Left cardiac atrium (tissue), 4 donors: Measurements from ENCODE around the gene C1orf159. TPM values are rescaled to one million over a fixed set of nuclear protein-coding genes. Genes with fewer than 3 reads are reported as not detected.
A peak's percentile ranks its signal among the peaks of the same experiment; 100 is the strongest.
"Not testable (repeated sequence)": the region's sequence is repeated elsewhere in the genome, so short reads cannot be mapped to it uniquely, and the experiment has no call there.

Experiments
- ATAC-seq, 2 donors: fragments of 200-7000 bp; cut with Tn5 transposase; one replicate each; pipeline ENCODE4 v1.9.1; 2020; ENCODE audit warnings: mild to moderate bottlenecking in 2 of 2, moderate library complexity in 2 of 2
- DNase-seq: peaks from one replicate; pipeline ENCODE4 v3.0.0-alpha.2; 2020
- intact Hi-C, 2 donors: fragments of 100-400 bp; cut with DNase I; formaldehyde crosslinking; loops; one replicate each; pipeline versions ENCODE4 v1.14.1 to v1.15.1; 2022 to 2023
- total RNA-seq, 2 donors: library from RNA; stranded (reverse); fragmentation: NEBNext Ultra II Directional; extraction: Animal tissue kit (Norgen Biotek cat#: 25700); gene quantifications; one replicate each; pipeline ENCODE4 v1.2.1, GENCODE V29; 2021
- donor health status: DM: no; HTN: yes; CAD: no.
- donor health status: DM: no; HTN: yes; CAD: no; lungs with severe emphysema.
- donor health status: DM: yes; HTN: yes; CAD: no.
- donor health status: Dilated cardiomyopathy.

C1orf159 gene
- total RNA-seq, 2 donors from 2014 or later = 5.3 to 6.1 TPM

GRCh38 chr1:1088029-1088800, 27.7 kb downstream of the C1orf159 start:
- intact Hi-C loops = no loop called here
- DNase-seq = no peak
- ATAC-seq = no peak

GRCh38 chr1:1087351-1088028, 28.4 kb downstream of the C1orf159 start:
- intact Hi-C loops = no loop called here
- ATAC-seq (no peak), DNase-seq (no peak)

- ATAC-seq (no peak), DNase-seq (no peak)
- intact Hi-C loops = no loop called here
Observed at GRCh38 chr1:1086911-1087341, 29.0 kb downstream of the C1orf159 start.

GRCh38 chr1:1085911-1086841, 29.7 kb downstream of the C1orf159 start:
- intact Hi-C loops = no loop called here
- peak; percentile 16 for DNase-seq
- no peak for ATAC-seq

- intact Hi-C loops = no loop called here
- peak; percentile 19 for DNase-seq
- ATAC-seq = no peak
Observed at GRCh38 chr1:1085171-1085841, 30.6 kb downstream of the C1orf159 start.

GRCh38 chr1:1084372-1085170, 31.3 kb downstream of the C1orf159 start:
- no peak for ATAC-seq
- intact Hi-C loops = no loop called here
- peak; percentile 20 for DNase-seq

- intact Hi-C loops = no loop called here
- DNase-seq (no peak), ATAC-seq (no peak)
Observed at GRCh38 chr1:1083416-1084371, 32.2 kb downstream of the C1orf159 start.

- DNase-seq = peak; percentile 16
- intact Hi-C loops = no loop called here
- no peak for ATAC-seq
Observed at GRCh38 chr1:1082776-1083415, 33.0 kb downstream of the C1orf159 start.

GRCh38 chr1:1082239-1082775, 33.6 kb downstream of the C1orf159 start:
- DNase-seq = peak; percentile 14
- intact Hi-C loops = no loop called here
- no peak for ATAC-seq

GRCh38 chr1:1081311-1082238, 34.3 kb downstream of the C1orf159 start:
- ATAC-seq (no peak), DNase-seq (peak; percentile 25)
- intact Hi-C loops = no loop called here

- intact Hi-C loops = no loop called here
- ATAC-seq (no peak), DNase-seq (no peak)
Observed at GRCh38 chr1:1080951-1081310, 35.0 kb downstream of the C1orf159 start.

- intact Hi-C loops = no loop called here
- peak; percentile 67 for DNase-seq
- ATAC-seq = peak; percentile 88 to 93
Observed at GRCh38 chr1:1080122-1080757, 35.6 kb downstream of the C1orf159 start.

GRCh38 chr1:1079408-1080121, 36.3 kb downstream of the C1orf159 start:
- peak; percentile 74 to 76 for ATAC-seq
- intact Hi-C loops = no loop called here
- DNase-seq = peak; percentile 52

- ATAC-seq, DNase-seq, intact Hi-C loops: not testable (repeated sequence)
Observed at GRCh38 chr1:1077396-1077795, 38.5 kb downstream of the C1orf159 start.
